AG09319 (cell line): ENCODE data around the gene PRDM16.

Source experiments
- DNase-seq: peaks from one replicate; pipeline ENCODE4 v3.0.0-alpha.2; 2010; ENCODE audit warnings: low read depth; ENCODE audit errors: extremely low read depth
- CTCF ChIP-seq: IDR thresholded peaks from 2 replicates; pipeline ENCODE4 v1.5.1; 2011; ENCODE audit warnings: low read depth, mild to moderate bottlenecking, inconsistent platforms, low read length, moderate library complexity

PRDM16 gene

GRCh38 chr1:3074800-3075199, 5.8 kb downstream of the PRDM16 start:
- no peak for TF ChIP-seq CTCF
- no peak for DNase-seq

- DNase-seq = no peak
- no peak for TF ChIP-seq CTCF
Observed at GRCh38 chr1:3075666-3076362, 6.8 kb downstream of the PRDM16 start.

- DNase-seq = no peak
- no peak for TF ChIP-seq CTCF
Observed at GRCh38 chr1:3076363-3076740, 7.3 kb downstream of the PRDM16 start.

- TF ChIP-seq CTCF = no peak
- DNase-seq = no peak
Observed at GRCh38 chr1:3077081-3077480, 8.1 kb downstream of the PRDM16 start.

GRCh38 chr1:3077561-3077960, 8.6 kb downstream of the PRDM16 start:
- no peak for DNase-seq
- no peak for TF ChIP-seq CTCF

- DNase-seq = no peak
- TF ChIP-seq CTCF = no peak
Observed at GRCh38 chr1:3078430-3078861, 9.4 kb downstream of the PRDM16 start.

- DNase-seq = no peak
- TF ChIP-seq CTCF = no peak
Observed at GRCh38 chr1:3078871-3079270, 9.9 kb downstream of the PRDM16 start.
